Endothelial cell of umbilical vein (primary cell): ENCODE data around the gene HKDC1. TPM values are rescaled to one million over a fixed set of nuclear protein-coding genes. Genes with fewer than 3 reads are reported as not detected.

Experiments used
- BruUV-seq: library from RNA; stranded (reverse); fragments of 400-500 nt; replicated peaks from 2 replicates; lab custom pipeline; 2021; lab: Mats Ljungman, UMichigan
- CTCF ChIA-PET: fragments of 300-600, 350-600 bp; sonication (Branson Sonifier 250); formaldehyde crosslinking; loops from one replicate; lab custom pipeline; 2021; ENCODE audit warnings: antibody characterized with exemption, inconsistent platforms; lab: Charles Lee
- POLR2A ChIA-PET: fragments of 300-600, 350-600 bp; sonication (Branson Sonifier 250); formaldehyde crosslinking; loops from one replicate; lab custom pipeline; 2021; ENCODE audit warnings: antibody characterized with exemption, inconsistent platforms; lab: Charles Lee
- DNase-seq: peaks from one replicate; pipeline ENCODE4 v3.0.0-alpha.2; 2011; ENCODE audit warnings: low read depth, low spot score
- FAIRE-seq: peaks from 2 replicates; lab custom pipeline; 2011; peaks lifted over from hg19 to GRCh38; lab: Jason Lieb, UNC
- H2AFZ ChIP-seq: 2 replicates; pipeline ENCODE4 v1.6.0; 2012; ENCODE audit warnings: low read depth, low read length, control low read depth, inconsistent platforms
- H3K27ac ChIP-seq: 2 replicates; pipeline ENCODE4 v1.5.1; 2011; ENCODE audit warnings: low read depth, mild to moderate bottlenecking, control low read depth, low read length, moderate library complexity; ENCODE audit not compliant: insufficient read depth
- H3K27me3 ChIP-seq, 2 experiments: 2 replicates each; pipeline versions ENCODE4 v1.6.0 to v1.6.1; 2011; ENCODE audit warnings: low read length in 2 of 2, mixed read lengths in 1 of 2; ENCODE audit not compliant: control insufficient read depth in 2 of 2, insufficient read depth in 2 of 2
- H3K36me3 ChIP-seq, 2 experiments: 2 replicates in 1 of 2; 3 replicates in 1 of 2; pipeline ENCODE4 v1.5.1; 2011; ENCODE audit warnings: low read length in 2 of 2, mild to moderate bottlenecking in 1 of 2, moderate library complexity in 1 of 2; ENCODE audit not compliant: control insufficient read depth in 2 of 2, insufficient read depth in 2 of 2; ENCODE audit errors: extremely low read depth in 1 of 2
- H3K4me1 ChIP-seq: 3 replicates; pipeline ENCODE4 v1.5.1; 2011; ENCODE audit warnings: mild to moderate bottlenecking, low read length; ENCODE audit not compliant: control insufficient read depth, insufficient read depth; ENCODE audit errors: extremely low read depth
- H3K4me2 ChIP-seq: 2 replicates; pipeline ENCODE4 v1.6.1; 2011; ENCODE audit warnings: low read length, control low read depth, mixed read lengths; ENCODE audit not compliant: insufficient read depth
- H3K4me3 ChIP-seq, 3 experiments: fragments of 200-600 bp in 1 of 3; sonication (generic), shearing (Covaris generic) in 1 of 3; replicated peaks in 1 of 3; 2 replicates each; pipeline ENCODE4 v1.5.1; 2011 to 2016; ENCODE audit warnings: control low read depth in 3 of 3, low read length in 3 of 3, mild to moderate bottlenecking in 2 of 3, inconsistent platforms in 1 of 3, low read depth in 1 of 3, moderate library complexity in 1 of 3; ENCODE audit not compliant: insufficient read depth in 1 of 3
- H3K79me2 ChIP-seq: 2 replicates; pipeline ENCODE4 v1.6.0; 2012; ENCODE audit warnings: low read length, inconsistent platforms; ENCODE audit not compliant: control insufficient read depth, insufficient read depth
- H3K9ac ChIP-seq: replicated peaks from 2 replicates; pipeline ENCODE3; 2011; ENCODE audit warnings: low read length, control low read depth; ENCODE audit not compliant: insufficient read depth; ENCODE audit errors: extremely low read depth
- H3K9me1 ChIP-seq: replicated peaks from 3 replicates; pipeline ENCODE4 v1.6.0; 2011; ENCODE audit warnings: mild to moderate bottlenecking, low read length; ENCODE audit not compliant: control insufficient read depth, insufficient read depth; ENCODE audit errors: extremely low read depth
- H3K9me3 ChIP-seq: replicated peaks from 2 replicates; pipeline ENCODE4 v1.5.1; 2012; ENCODE audit warnings: low read length, inconsistent platforms; ENCODE audit not compliant: control insufficient read depth, insufficient read depth
- H4K20me1 ChIP-seq: replicated peaks from 2 replicates; pipeline ENCODE3; 2011; ENCODE audit warnings: mild to moderate bottlenecking, low read length; ENCODE audit not compliant: control insufficient read depth, insufficient read depth; ENCODE audit errors: extremely low read depth
- EZH2 ChIP-seq: IDR thresholded peaks from 2 replicates; pipeline ENCODE4 v1.6.1; 2012; ENCODE audit warnings: borderline replicate concordance, low read depth, mild to moderate bottlenecking, moderate library complexity, low read length, inconsistent platforms; ENCODE audit not compliant: severe bottlenecking
- FOS ChIP-seq: IDR thresholded peaks from 2 replicates; pipeline ENCODE4 v1.6.1; 2011; ENCODE audit warnings: mild to moderate bottlenecking, low read length, moderate library complexity, borderline replicate concordance; ENCODE audit not compliant: insufficient read depth
- GATA2 ChIP-seq: IDR thresholded peaks from 2 replicates; pipeline ENCODE4 v1.7.0; 2011; ENCODE audit warnings: low read depth, mild to moderate bottlenecking, moderate library complexity, mixed read lengths, low read length; ENCODE audit not compliant: insufficient read length, insufficient read depth
- JUN ChIP-seq: IDR thresholded peaks from 2 replicates; pipeline ENCODE4 v1.6.1; 2011; ENCODE audit warnings: borderline replicate concordance, low read depth; ENCODE audit not compliant: insufficient read length, insufficient read depth
- MAX ChIP-seq: IDR thresholded peaks from 2 replicates; pipeline ENCODE4 v1.6.1; 2011; ENCODE audit not compliant: insufficient read depth, insufficient read length
- MYC ChIP-seq: IDR thresholded peaks from one replicate; pipeline ENCODE4 v1.6.1; 2011; ENCODE audit warnings: mild to moderate bottlenecking, low read depth, low read length
- POLR2A ChIP-seq: IDR thresholded peaks from 2 replicates; pipeline ENCODE4 v1.6.1; 2012; ENCODE audit warnings: low read depth, mild to moderate bottlenecking, control low read depth, low read length
- POLR2AphosphoS5 ChIP-seq: IDR thresholded peaks from 2 replicates; pipeline ENCODE4 v1.6.1; 2012; ENCODE audit warnings: low read depth, mild to moderate bottlenecking, control low read depth, low read length, moderate library complexity; ENCODE audit not compliant: insufficient read depth
- dilution Hi-C: fragments of 300-500 bp; cut with MboI; formaldehyde crosslinking; loops from one replicate; pipeline ENCODE4 v1.15.0; 2019; ENCODE audit warnings: low sequenced_read_pairs; ENCODE audit not compliant: extremely low pct_ligation_motif_present
- intact Hi-C: fragments of 100-400 bp; cut with micrococcal nuclease; formaldehyde crosslinking; loops from one replicate; pipeline ENCODE4 v1.10.0; 2022
- polyA plus RNA-seq, 4 experiments: library from polyadenylated mRNA; depleted of rRNA in 3 of 4; stranded (reverse) in 3 of 4; unstranded in 1 of 4; fragments of >200 nt; gene quantifications; 2 replicates each; pipeline versions ENCODE4 v1.2.1 to v1.2.3, GENCODE V29; 2011 to 2012; ENCODE audit warnings: missing spikeins in 1 of 4
- total RNA-seq: library from RNA; stranded (reverse); gene quantifications from 2 replicates; pipeline ENCODE4 v1.2.3, GENCODE V29; 2021
- TF ChIP-seq, protein P1 (sequence below), 2 donors: IDR thresholded peaks; 1 replicate in 1 of 2; 2 replicates in 1 of 2; pipeline ENCODE4 v1.5.1; 2011; ENCODE audit warnings: low read length in 2 of 2, mild to moderate bottlenecking in 2 of 2, moderate library complexity in 2 of 2, control low read depth in 1 of 2, inconsistent platforms in 1 of 2, low read depth in 1 of 2; ENCODE audit not compliant: insufficient read depth in 1 of 2; ENCODE audit errors: extremely low read depth in 1 of 2

HKDC1 gene
- total and polyA plus RNA-seq, 2 donors (not counting 3 experiments of a cell fraction or from before 2014, with no cell fraction given): not detected

DNA sequence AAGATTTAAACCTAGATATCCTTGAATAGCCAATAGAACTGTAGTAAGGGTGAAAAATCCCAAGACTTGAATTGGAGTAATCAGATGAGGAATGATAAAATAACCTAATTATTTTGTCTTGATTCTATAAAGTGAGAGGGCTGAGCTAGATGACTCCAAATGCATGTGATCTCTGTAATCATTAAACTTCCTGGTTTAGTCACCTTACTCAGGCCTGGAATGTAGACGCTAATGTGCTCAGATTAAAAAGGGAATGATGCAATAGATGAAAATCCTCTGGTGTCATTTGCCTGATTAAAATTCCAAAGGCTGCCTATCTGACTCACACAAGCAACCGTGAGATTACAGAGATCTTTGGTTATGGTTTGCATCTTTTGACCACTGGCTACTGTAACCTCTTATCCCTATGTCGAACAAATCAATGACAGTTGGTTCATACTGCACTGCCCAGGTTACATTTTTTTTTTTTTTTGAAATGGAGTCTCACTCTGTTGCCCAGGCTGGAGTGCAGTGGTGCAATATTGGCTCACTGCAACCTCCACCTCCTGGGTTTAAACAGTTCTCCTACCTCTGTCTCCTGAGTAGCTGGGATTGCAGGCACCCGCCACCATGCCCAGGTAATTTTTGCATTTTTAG, 2.9 kb upstream of the HKDC1 start:
- intact Hi-C loops: loop anchor here (2.0 kb wide), 2 partner anchors 36 to 126 kb away; partner anchors contain the start of gene SUPV3L1
- Histone ChIP-seq H3K4me3 (no peak overlapping the region), H3K9me1 (no peaks in the 10 kb centered on the region), H3K9me3 (no peaks in the 10 kb centered on the region), H3K36me3 (no peaks in the 10 kb centered on the region), H4K20me1 (no peaks in the 10 kb centered on the region), H3K79me2 (no peaks in the 10 kb centered on the region), H2AFZ (peak overlapping the region; percentile 14), H3K4me2 (peak overlapping the region; percentile 33), H3K4me1 (peaks cover 21% of the 10 kb centered on the region), H3K9ac (no peak overlapping the region), H3K27me3 (peaks cover 0 to 2% of the 10 kb centered on the region in 2 experiments), H3K27ac (peak overlapping the region; percentile 33)
- ChIA-PET POLR2A (interaction anchor here (0.6 kb wide), 1 partner anchor 315 kb away, joined by 3 read pairs; no protein-coding TSS in a partner anchor), CTCF (interaction anchor here (0.5 to 1.8 kb wide), 4 partner anchors 8 to 211 kb away, joined by 3 to 6 read pairs (median 3); no protein-coding TSS in a partner anchor)
- TF ChIP-seq POLR2A: no peak
- TF ChIP-seq JUN: peak; percentile 68
- TF ChIP-seq MAX: no peak
- TF ChIP-seq, protein P1, sequence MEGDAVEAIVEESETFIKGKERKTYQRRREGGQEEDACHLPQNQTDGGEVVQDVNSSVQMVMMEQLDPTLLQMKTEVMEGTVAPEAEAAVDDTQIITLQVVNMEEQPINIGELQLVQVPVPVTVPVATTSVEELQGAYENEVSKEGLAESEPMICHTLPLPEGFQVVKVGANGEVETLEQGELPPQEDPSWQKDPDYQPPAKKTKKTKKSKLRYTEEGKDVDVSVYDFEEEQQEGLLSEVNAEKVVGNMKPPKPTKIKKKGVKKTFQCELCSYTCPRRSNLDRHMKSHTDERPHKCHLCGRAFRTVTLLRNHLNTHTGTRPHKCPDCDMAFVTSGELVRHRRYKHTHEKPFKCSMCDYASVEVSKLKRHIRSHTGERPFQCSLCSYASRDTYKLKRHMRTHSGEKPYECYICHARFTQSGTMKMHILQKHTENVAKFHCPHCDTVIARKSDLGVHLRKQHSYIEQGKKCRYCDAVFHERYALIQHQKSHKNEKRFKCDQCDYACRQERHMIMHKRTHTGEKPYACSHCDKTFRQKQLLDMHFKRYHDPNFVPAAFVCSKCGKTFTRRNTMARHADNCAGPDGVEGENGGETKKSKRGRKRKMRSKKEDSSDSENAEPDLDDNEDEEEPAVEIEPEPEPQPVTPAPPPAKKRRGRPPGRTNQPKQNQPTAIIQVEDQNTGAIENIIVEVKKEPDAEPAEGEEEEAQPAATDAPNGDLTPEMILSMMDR (IDR thresholded peaks at IDR 0.05; ENCODE audit: extremely low read depth in 1 of 2, insufficient read depth in 1 of 2, low read depth in 1 of 2, low read length in 2 of 2): no peak
- peak; percentile 68 for TF ChIP-seq FOS
- no peak for TF ChIP-seq POLR2AphosphoS5
- no peak for TF ChIP-seq MYC
- no peak for TF ChIP-seq EZH2
- peak; percentile 37 for TF ChIP-seq GATA2
- peak; percentile 74 for DNase-seq
- no TSS peak for BruUV-seq
- FAIRE-seq: peak; percentile 90
- dilution Hi-C loops: no loop called here
